HepG2 (cell line): ENCODE results near the gene NPB. TPM values are rescaled to one million over a fixed set of nuclear protein-coding genes. Genes with fewer than 3 reads are reported as not detected.
A peak's percentile ranks its signal among the peaks of the same experiment; 100 is the strongest.

Experiments
- ELF1 ChIP-seq: sonication (generic); formaldehyde crosslinking; IDR thresholded peaks from 2 replicates; pipeline ENCODE4 v1.4.0; 2020; ENCODE audit warnings: missing genetic modification reagents
- ELK4 ChIP-seq: sonication (generic); formaldehyde crosslinking; IDR thresholded peaks from 2 replicates; pipeline ENCODE4 v1.9.0; 2021; ENCODE audit warnings: missing genetic modification reagents, borderline replicate concordance
- HOXA9 ChIP-seq: sonication (generic); formaldehyde crosslinking; IDR thresholded peaks from 2 replicates; pipeline ENCODE4 v1.8.1; 2022; ENCODE audit warnings: missing genetic modification reagents, mild to moderate bottlenecking, moderate library complexity, borderline replicate concordance
- JARID2 ChIP-seq: sonication (generic); formaldehyde crosslinking; IDR thresholded peaks from 2 replicates; pipeline ENCODE4 v1.8.1; 2023; ENCODE audit warnings: missing genetic modification reagents, inconsistent platforms; ENCODE audit not compliant: insufficient replicate concordance
- MAFK ChIP-seq, 2 experiments: IDR thresholded peaks in 1 of 2; conservative IDR thresholded peaks in 1 of 2; 2 replicates each; pipeline ENCODE4 v1.6.1; 2011; ENCODE audit warnings: improper control_type of control experiment in 2 of 2, low read length in 2 of 2
- MIER3 ChIP-seq: IDR thresholded peaks from 2 replicates; pipeline ENCODE4 v1.6.1; 2016; ENCODE audit warnings: missing compliant biosample characterization, borderline replicate concordance
- MZF1 ChIP-seq: sonication (generic); formaldehyde crosslinking; IDR thresholded peaks from 2 replicates; pipeline ENCODE4 v1.8.1; 2023; ENCODE audit warnings: mild to moderate bottlenecking, missing genetic modification reagents, borderline replicate concordance
- NCOR1 ChIP-seq: fragments of 200-600 bp; sonication (generic); IDR thresholded peaks from 2 replicates; pipeline ENCODE4 v1.7.0; 2017; ENCODE audit warnings: antibody characterized with exemption, low read length, borderline replicate concordance
- NFRKB ChIP-seq: fragments of 450-650 bp; IDR thresholded peaks from 2 replicates; pipeline ENCODE4 v1.6.1; 2017
- PHF20 ChIP-seq: sonication (generic); formaldehyde crosslinking; IDR thresholded peaks from 2 replicates; pipeline ENCODE4 v1.5.0; 2020; ENCODE audit warnings: mild to moderate bottlenecking, missing genetic modification reagents
- POLR2A ChIP-seq, 2 experiments: IDR thresholded peaks; 2 replicates each; pipeline ENCODE4 v1.6.1; 2011; ENCODE audit warnings: low read depth in 2 of 2, low read length in 2 of 2, mild to moderate bottlenecking in 1 of 2, moderate library complexity in 1 of 2; ENCODE audit not compliant: insufficient read depth in 1 of 2
- RAD21 ChIP-seq: fragments of 450-650 bp; formaldehyde crosslinking; IDR thresholded peaks from 2 replicates; pipeline ENCODE4 v1.5.0; 2020; ENCODE audit warnings: mild to moderate bottlenecking
- RFX1 ChIP-seq: fragments of 450-650 bp; IDR thresholded peaks from 2 replicates; pipeline ENCODE4 v1.6.1; 2017
- RFX3 ChIP-seq: IDR thresholded peaks from 2 replicates; pipeline ENCODE4 v1.6.1; 2016; ENCODE audit warnings: missing biosample characterization, missing genetic modification reagents
- SP5 ChIP-seq: IDR thresholded peaks from 2 replicates; pipeline ENCODE4 v1.6.1; 2016; ENCODE audit warnings: low read depth, borderline replicate concordance
- SYNCRIP ChIP-seq: fragments of 200-400 bp; formaldehyde crosslinking; IDR thresholded peaks from 2 replicates; pipeline ENCODE4 v1.6.1; 2018; ENCODE audit warnings: mild to moderate bottlenecking, low read depth, low read length; ENCODE audit not compliant: insufficient read depth
- TAF15 ChIP-seq: fragments of 200-400 bp; formaldehyde crosslinking; IDR thresholded peaks from one replicate; pipeline ENCODE4 v1.6.1; 2018; ENCODE audit warnings: mild to moderate bottlenecking, low read depth, low read length; ENCODE audit not compliant: poor library complexity, severe bottlenecking
- TCF7 ChIP-seq: sonication (generic); IDR thresholded peaks from 2 replicates; pipeline ENCODE4 v1.6.1; 2016; ENCODE audit warnings: antibody characterized with exemption, low read depth
- ZBTB8A ChIP-seq: sonication (generic); formaldehyde crosslinking; IDR thresholded peaks from 2 replicates; pipeline ENCODE4 v1.4.0; 2020; ENCODE audit warnings: mild to moderate bottlenecking, low read depth, missing genetic modification reagents, borderline replicate concordance
- ZNF263 ChIP-seq: sonication (generic); formaldehyde crosslinking; IDR thresholded peaks from 2 replicates; pipeline ENCODE4 v1.4.0; 2020; ENCODE audit warnings: missing genetic modification reagents
- ZNF484 ChIP-seq: sonication (generic); formaldehyde crosslinking; IDR thresholded peaks from 2 replicates; pipeline ENCODE4 v1.5.1; 2020; ENCODE audit warnings: mild to moderate bottlenecking, low read depth, missing genetic modification reagents, borderline replicate concordance
- ZSCAN29 ChIP-seq: sonication (generic); formaldehyde crosslinking; conservative IDR thresholded peaks from 2 replicates; pipeline ENCODE4 v1.4.0; 2020; ENCODE audit warnings: mild to moderate bottlenecking, missing genetic modification reagents
- polyA plus RNA-seq, 8 experiments: library from polyadenylated mRNA; depleted of rRNA in 3 of 8; stranded (reverse) in 7 of 8; unstranded in 1 of 8; fragments of >200 nt; fragmentation: Illumina TruSeq in 4 of 8; extraction: Trizol in 4 of 8; gene quantifications; 2 replicates each; pipeline versions ENCODE4 v1.2.1 to v1.2.3, GENCODE V29; 2011 to 2016; ENCODE audit warnings: low read depth in 4 of 8, missing spikeins in 1 of 8, mixed read lengths in 1 of 8; ENCODE audit not compliant: insufficient read depth in 1 of 8
- total RNA-seq, 5 experiments: library from RNA; depleted of rRNA; stranded (reverse); fragments of >200 nt; fragmentation: Illumina TruSeq; extraction: Trizol; gene quantifications; 2 replicates each; pipeline ENCODE4 v1.2.3, GENCODE V29; 2016; ENCODE audit warnings: low read depth in 1 of 5
- TF ChIP-seq, protein P1 (sequence below): sonication (generic); formaldehyde crosslinking; IDR thresholded peaks from 2 replicates; pipeline ENCODE4 v1.4.0; 2020; ENCODE audit warnings: mild to moderate bottlenecking, missing genetic modification reagents
- TF ChIP-seq, protein P2 (sequence below): IDR thresholded peaks from 2 replicates; pipeline ENCODE4 v1.6.1; 2016; ENCODE audit warnings: missing genetic modification reagents, missing compliant biosample characterization

Gene NPB
- total and polyA plus RNA-seq, 2 of the 13 experiments (the other 11 are each of a cell fraction or from before 2014, with no cell fraction given): 0.11 to 0.93 TPM

GRCh38 chr17:81871387-81872230 lies 30.4 kb upstream of the NPB start (continued):
- TF ChIP-seq SP5 (CRISPR knock-in tag) (peak; percentile 75; the same call in 1 of the 2 replicates), RAD21 (CRISPR knock-in tag) (peak; percentile 81), ZSCAN29 (CRISPR knock-in tag) (peak; percentile 64; the same call in 1 of the 2 replicates), MZF1 (CRISPR knock-in tag) (no peak), PHF20 (peak; percentile 91), RFX3 (CRISPR knock-in tag) (no peak), TCF7 (no peak), POLR2A (IDR thresholded peaks at IDR 0.05; ENCODE audit: insufficient read depth in 1 of 2, low read depth in 2 of 2, low read length in 2 of 2) (peak in 1 of 2 experiments; percentile 58; a peak in 2 of 4 replicates), ZNF484 (peak; percentile 93; the same call in 1 of the 2 replicates), TAF15 (peak; percentile 96), SYNCRIP (no peak), JARID2 (CRISPR knock-in tag) (peak; percentile 47), ELF1 (peak; percentile 93), NFRKB (no peak), ELK4 (CRISPR knock-in tag) (no peak; the same call in 1 of the 2 replicates), NCOR1 (no peak), HOXA9 (CRISPR knock-in tag) (peak; percentile 98), MIER3 (CRISPR knock-in tag) (peak; percentile 80; the same call in 1 of the 2 replicates), RFX1 (no peak), ZBTB8A (CRISPR knock-in tag) (no peak), ZNF263 (CRISPR knock-in tag) (peak; percentile 63), MAFK (conservative IDR thresholded peaks at IDR 0.05 in 1 of 2, IDR thresholded peaks at IDR 0.05 in 1 of 2; ENCODE audit: low read length in 2 of 2) (no peak)
- TF ChIP-seq, protein P1, sequence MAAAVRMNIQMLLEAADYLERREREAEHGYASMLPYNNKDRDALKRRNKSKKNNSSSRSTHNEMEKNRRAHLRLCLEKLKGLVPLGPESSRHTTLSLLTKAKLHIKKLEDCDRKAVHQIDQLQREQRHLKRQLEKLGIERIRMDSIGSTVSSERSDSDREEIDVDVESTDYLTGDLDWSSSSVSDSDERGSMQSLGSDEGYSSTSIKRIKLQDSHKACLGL (CRISPR knock-in tag): peak; percentile 81
- TF ChIP-seq, protein P2, sequence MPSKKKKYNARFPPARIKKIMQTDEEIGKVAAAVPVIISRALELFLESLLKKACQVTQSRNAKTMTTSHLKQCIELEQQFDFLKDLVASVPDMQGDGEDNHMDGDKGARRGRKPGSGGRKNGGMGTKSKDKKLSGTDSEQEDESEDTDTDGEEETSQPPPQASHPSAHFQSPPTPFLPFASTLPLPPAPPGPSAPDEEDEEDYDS (CRISPR knock-in tag): peak; percentile 84; the same call in 1 of the 2 replicates
